ENCODE data around the gene LBHD2. TPM values are rescaled to one million over a fixed set of nuclear protein-coding genes. Genes with fewer than 3 reads are reported as not detected.

LBHD2 gene
- total and polyA plus RNA-seq, 2 donors (not counting 1 experiment from before 2014, with no cell fraction given), result not detected

DNA sequence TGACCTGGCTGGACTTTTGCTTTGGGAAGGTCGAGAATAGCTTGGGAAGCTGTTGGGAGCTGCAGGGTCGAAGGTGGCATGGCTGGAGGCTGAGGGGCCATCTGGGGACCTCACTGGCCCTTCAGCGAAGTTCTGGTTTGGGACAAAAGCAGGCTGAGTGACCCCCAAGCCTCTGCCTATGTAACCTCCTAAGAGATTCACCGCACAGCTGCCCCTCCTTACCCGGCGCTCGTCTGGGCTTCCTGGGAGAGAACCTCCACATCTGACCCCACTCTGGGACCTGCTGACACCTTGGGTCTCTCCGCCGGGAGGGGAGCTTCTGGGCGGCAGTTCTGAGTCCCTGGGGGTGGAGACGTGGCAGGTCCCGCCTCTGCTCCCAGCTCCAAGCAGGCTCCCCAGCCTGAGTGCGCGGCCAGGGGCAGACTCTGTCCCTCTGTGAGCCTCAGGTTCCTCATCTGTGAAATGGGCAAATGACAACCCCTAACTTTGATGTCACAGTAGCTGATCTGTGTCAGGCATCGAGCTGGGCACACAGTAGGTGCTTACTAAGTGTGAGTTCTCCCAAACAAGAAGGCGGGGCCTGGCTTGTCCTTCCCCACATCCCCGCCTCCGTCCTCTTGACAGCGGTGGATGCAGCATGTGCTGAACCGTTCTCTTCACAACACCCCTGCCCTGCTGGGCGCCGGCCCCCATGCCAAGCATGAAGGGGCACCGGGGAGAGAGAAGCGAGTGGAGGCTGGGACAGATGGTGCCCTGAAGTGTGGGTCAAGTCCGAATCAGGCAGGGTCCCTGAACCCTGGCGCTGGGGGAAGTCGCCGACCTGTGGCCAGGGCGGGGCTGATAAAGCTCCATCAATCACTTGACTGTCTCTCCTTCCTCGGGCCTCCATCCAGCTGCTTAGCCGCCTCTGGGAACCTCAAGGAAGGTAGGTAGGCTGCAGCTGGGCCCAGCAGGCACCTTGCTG lies 14.3 kb downstream of the LBHD2 start:
- DNase-seq (no peak), ATAC-seq (ENCODE audit: low read depth) (no peak)
- no peak overlapping the region for H3K27ac ChIP-seq (ENCODE audit: low read length in 2 of 2)
- H2AFZ ChIP-seq (ENCODE audit: insufficient read depth, low read depth, low read length, poor library complexity, severe bottlenecking), result no peak overlapping the region
- H3K27me3 ChIP-seq (replicated peaks in 1 of 4; ENCODE audit: control extremely low read depth in 1 of 4, control insufficient read depth in 3 of 4, insufficient read depth in 4 of 4, low read length in 3 of 4), result peaks cover 0 to 19% (median 7%) of the 10 kb centered on the region in 4 experiments
- H4K20me1 ChIP-seq (ENCODE audit: control insufficient read depth, insufficient read depth, low read length, poor library complexity, severe bottlenecking), result no peaks in the 10 kb centered on the region
- H3K4me1 Mint-ChIP-seq, result peaks cover 16% of the 10 kb centered on the region
- peaks cover 20 to 28% of the 10 kb centered on the region in 2 donors for H3K4me1 ChIP-seq (ENCODE audit: control insufficient read depth in 2 of 2, insufficient read depth in 2 of 2, low read length in 2 of 2)
- no peak overlapping the region for H3K27ac Mint-ChIP-seq
- no peaks in the 10 kb centered on the region for H3K79me2 ChIP-seq (ENCODE audit: control insufficient read depth, insufficient read depth, low read length)
- no peaks in the 10 kb centered on the region for H3K36me3 ChIP-seq (replicated peaks in 1 of 2; ENCODE audit: control extremely low read depth in 1 of 2, control insufficient read depth in 1 of 2, extremely low read depth in 1 of 2, insufficient read depth in 2 of 2, low read length in 1 of 2)
- POLR2A ChIA-PET, result no interaction called here
- H3K4me2 ChIP-seq (replicated peaks; ENCODE audit: low read depth, low read length, poor library complexity, severe bottlenecking), result no peak overlapping the region
- no peak overlapping the region for H3K9ac ChIP-seq (ENCODE audit: low read length)
- intact Hi-C loops (cut with micrococcal nuclease), result no loop called here
- H3K4me3 Mint-ChIP-seq, result no peak overlapping the region
- 87% methylated on average over 28 of the region's 31 CpGs for WGBS (ENCODE audit: insufficient coverage)
- no peaks in the 10 kb centered on the region for H3K9me3 Mint-ChIP-seq (ENCODE audit: insufficient read depth)
- CTCF ChIA-PET, result no interaction called here
- peaks cover 10% of the 10 kb centered on the region for H3K27me3 Mint-ChIP-seq
- no peak overlapping the region for H3K4me3 ChIP-seq (ENCODE audit: control extremely low read depth in 1 of 5, extremely low read depth in 1 of 5, insufficient read depth in 1 of 5, low read depth in 2 of 5, low read length in 4 of 5)
- peaks cover 0 to 8% (median 0%) of the 10 kb centered on the region in 3 donors for H3K9me3 ChIP-seq (ENCODE audit: control extremely low read depth in 1 of 3, control insufficient read depth in 2 of 3, insufficient read depth in 1 of 3, low read length in 2 of 3)
- TF ChIP-seq EZH2 (IDR thresholded peaks at IDR 0.05; ENCODE audit: borderline replicate concordance, insufficient read depth, low read depth, low read length, poor library complexity, severe bottlenecking), result no peak

GRCh38 chr14:103099081-103099732 lies 15.2 kb downstream of the LBHD2 start:
- TF ChIP-seq CTCF (IDR thresholded peaks at IDR 0.05) (no peak), EZH2 (IDR thresholded peaks at IDR 0.05; ENCODE audit: borderline replicate concordance, insufficient read depth, low read depth, low read length, poor library complexity, severe bottlenecking) (no peak)
- Histone ChIP-seq H3K36me3 (replicated peaks in 1 of 2; ENCODE audit: control extremely low read depth in 1 of 2, control insufficient read depth in 1 of 2, extremely low read depth in 1 of 2, insufficient read depth in 2 of 2, low read length in 1 of 2) (no peaks in the 10 kb centered on the region), H3K9ac (ENCODE audit: low read length) (no peak overlapping the region), H3K4me2 (replicated peaks; ENCODE audit: low read depth, low read length, poor library complexity, severe bottlenecking) (no peak overlapping the region), H2AFZ (ENCODE audit: insufficient read depth, low read depth, low read length, poor library complexity, severe bottlenecking) (no peak overlapping the region), H3K9me3 (ENCODE audit: control extremely low read depth in 1 of 3, control insufficient read depth in 2 of 3, insufficient read depth in 1 of 3, low read length in 2 of 3) (peaks cover 0 to 8% (median 0%) of the 10 kb centered on the region in 3 donors), H3K79me2 (ENCODE audit: control insufficient read depth, insufficient read depth, low read length) (no peaks in the 10 kb centered on the region), H3K27ac (ENCODE audit: low read length in 2 of 2) (no peak overlapping the region), H3K4me1 (ENCODE audit: control insufficient read depth in 2 of 2, insufficient read depth in 2 of 2, low read length in 2 of 2) (peaks cover 30 to 36% of the 10 kb centered on the region in 2 donors), H3K27me3 (replicated peaks in 1 of 4; ENCODE audit: control extremely low read depth in 1 of 4, control insufficient read depth in 3 of 4, insufficient read depth in 4 of 4, low read length in 3 of 4) (peaks cover 0 to 28% (median 11%) of the 10 kb centered on the region in 4 experiments), H4K20me1 (ENCODE audit: control insufficient read depth, insufficient read depth, low read length, poor library complexity, severe bottlenecking) (no peaks in the 10 kb centered on the region), H3K4me3 (ENCODE audit: control extremely low read depth in 1 of 5, extremely low read depth in 1 of 5, insufficient read depth in 1 of 5, low read depth in 2 of 5, low read length in 4 of 5) (no peak overlapping the region)
- intact Hi-C loops (cut with micrococcal nuclease), result no loop called here
- Mint-ChIP-seq H3K27ac (no peak overlapping the region), H3K4me3 (no peak overlapping the region), H3K4me1 (peaks cover 20% of the 10 kb centered on the region), H3K9me3 (ENCODE audit: insufficient read depth) (no peaks in the 10 kb centered on the region), H3K27me3 (peaks cover 14% of the 10 kb centered on the region)
- ChIA-PET CTCF (interaction anchor here (1.4 kb wide), 1 partner anchor 21 kb away, joined by 3 read pairs; no protein-coding TSS in a partner anchor), POLR2A (no interaction called here)
- ATAC-seq (ENCODE audit: low read depth) (no peak), DNase-seq (no peak)
- WGBS (ENCODE audit: insufficient coverage), result 87% methylated on average over 8 of the region's 12 CpGs
